Activated CD4-positive, alpha-beta T cell treated with anti-CD3 and anti-CD28 coated beads for 4 hours (primary cell): ENCODE results near the gene MVK.
"Not testable (repeated sequence)": the region's sequence is repeated elsewhere in the genome, so short reads cannot be mapped to it uniquely, and the experiment has no call there.

Source experiments
- DNase-seq, 2 donors: peaks; one replicate each; pipeline ENCODE4 v3.0.0-alpha.2; 2020

MVK gene

GRCh38 chr12:109592905-109593272 is 19.3 kb downstream of the MVK start:
- no peak for DNase-seq

GRCh38 chr12:109594556-109595317 is 21.1 kb downstream of the MVK start:
- no peak for DNase-seq

GRCh38 chr12:109595321-109595902 is 21.8 kb downstream of the MVK start:
- DNase-seq: no peak

- no peak for DNase-seq
Measured at GRCh38 chr12:109596418-109597244, 23.0 kb downstream of the MVK start.

- no peak for DNase-seq
Measured at GRCh38 chr12:109597414-109597794, 23.8 kb downstream of the MVK start.

- peak; percentile 50 to 62 for DNase-seq
Measured at GRCh38 chr12:109597795-109598427, 24.3 kb downstream of the MVK start.

GRCh38 chr12:109598428-109598854 is 24.8 kb downstream of the MVK start:
- DNase-seq: no peak

GRCh38 chr12:109599087-109599486 is 25.5 kb downstream of the MVK start:
- DNase-seq: no peak

GRCh38 chr12:109600481-109600880 is 26.9 kb downstream of the MVK start:
- DNase-seq: no peak

GRCh38 chr12:109600995-109601394 is 27.4 kb downstream of the MVK start:
- no peak for DNase-seq

- no peak for DNase-seq
Measured at GRCh38 chr12:109601557-109601956, 28.0 kb downstream of the MVK start.

GRCh38 chr12:109602132-109602531 is 28.5 kb downstream of the MVK start:
- DNase-seq: not testable (repeated sequence)

GRCh38 chr12:109604132-109604585 is 30.6 kb downstream of the MVK start:
- no peak for DNase-seq

GRCh38 chr12:109605016-109605415 is 31.4 kb downstream of the MVK start:
- DNase-seq: no peak

- DNase-seq: no peak
Measured at GRCh38 chr12:109605599-109606228, 32.1 kb downstream of the MVK start.

- DNase-seq: no peak
Measured at GRCh38 chr12:109606320-109607028, 32.9 kb downstream of the MVK start.

GRCh38 chr12:109607618-109608017 is 34.0 kb downstream of the MVK start:
- DNase-seq: no peak

GRCh38 chr12:109608270-109608669 is 34.7 kb downstream of the MVK start:
- DNase-seq: no peak

- DNase-seq: no peak
Measured at GRCh38 chr12:109608793-109609192, 35.2 kb downstream of the MVK start.

- no peak for DNase-seq
Measured at GRCh38 chr12:109609342-109609741, 35.7 kb downstream of the MVK start.

GRCh38 chr12:109610523-109610922 is 36.9 kb downstream of the MVK start:
- no peak for DNase-seq

GRCh38 chr12:109611223-109611622 is 37.6 kb downstream of the MVK start:
- DNase-seq: no peak
